ENCODE results near the gene FRYL.

Gene FRYL

DNA sequence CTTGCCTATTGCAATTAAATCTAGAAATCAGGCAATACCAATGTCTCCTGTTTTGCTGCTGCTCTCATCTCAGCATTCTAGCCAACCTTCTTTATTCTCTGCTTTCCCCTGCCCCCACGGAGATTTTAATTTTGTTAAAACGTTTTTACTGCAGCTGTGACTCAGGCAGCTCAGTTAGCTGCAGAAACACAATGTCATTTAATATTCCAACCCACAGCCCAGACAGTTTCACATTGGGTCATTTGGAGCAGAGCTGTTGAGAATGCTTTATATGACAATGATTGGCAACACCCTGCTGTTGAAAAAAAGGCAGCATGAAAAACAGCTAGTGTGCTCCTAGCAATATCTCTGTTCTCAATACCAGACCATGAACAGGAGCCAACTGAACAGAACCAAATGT is 309.5 kb downstream of the FRYL start:
- no peaks in the 10 kb centered on the region for H3K36me3 ChIP-seq (ENCODE audit: insufficient read depth, low read length)

GRCh38 chr4:48470137-48470536 is 309.9 kb downstream of the FRYL start:
- Histone ChIP-seq H3K79me2 (ENCODE audit: insufficient read depth, low read length) (no peaks in the 10 kb centered on the region), H3K27ac (ENCODE audit: low read depth, low read length, poor library complexity, severe bottlenecking) (no peak overlapping the region), H3K4me1 (ENCODE audit: insufficient read depth, low read length, severe bottlenecking) (no peaks in the 10 kb centered on the region), H3K9ac (ENCODE audit: low read length) (no peak overlapping the region), H3K9me3 (ENCODE audit: low read length) (no peaks in the 10 kb centered on the region), H3F3A (ENCODE audit: insufficient read depth, low read length) (no peaks in the 10 kb centered on the region), H3K36me3 (ENCODE audit: insufficient read depth, low read length) (no peaks in the 10 kb centered on the region), H3K4me3 (ENCODE audit: low read depth, low read length, poor library complexity, severe bottlenecking) (no peak overlapping the region), H2AFZ (ENCODE audit: low read length) (no peak overlapping the region), H3K4me2 (ENCODE audit: low read length) (no peak overlapping the region), H3K27me3 (ENCODE audit: insufficient read depth, low read length) (no peaks in the 10 kb centered on the region), H3K9me2 (ENCODE audit: low read depth, low read length) (no peaks in the 10 kb centered on the region), H4K20me1 (ENCODE audit: insufficient read depth, low read length) (no peaks in the 10 kb centered on the region)
- TF ChIP-seq EZH2 (IDR thresholded peaks at IDR 0.05; ENCODE audit: borderline replicate concordance, low read length) = no peak
- TF ChIP-seq, protein P1, sequence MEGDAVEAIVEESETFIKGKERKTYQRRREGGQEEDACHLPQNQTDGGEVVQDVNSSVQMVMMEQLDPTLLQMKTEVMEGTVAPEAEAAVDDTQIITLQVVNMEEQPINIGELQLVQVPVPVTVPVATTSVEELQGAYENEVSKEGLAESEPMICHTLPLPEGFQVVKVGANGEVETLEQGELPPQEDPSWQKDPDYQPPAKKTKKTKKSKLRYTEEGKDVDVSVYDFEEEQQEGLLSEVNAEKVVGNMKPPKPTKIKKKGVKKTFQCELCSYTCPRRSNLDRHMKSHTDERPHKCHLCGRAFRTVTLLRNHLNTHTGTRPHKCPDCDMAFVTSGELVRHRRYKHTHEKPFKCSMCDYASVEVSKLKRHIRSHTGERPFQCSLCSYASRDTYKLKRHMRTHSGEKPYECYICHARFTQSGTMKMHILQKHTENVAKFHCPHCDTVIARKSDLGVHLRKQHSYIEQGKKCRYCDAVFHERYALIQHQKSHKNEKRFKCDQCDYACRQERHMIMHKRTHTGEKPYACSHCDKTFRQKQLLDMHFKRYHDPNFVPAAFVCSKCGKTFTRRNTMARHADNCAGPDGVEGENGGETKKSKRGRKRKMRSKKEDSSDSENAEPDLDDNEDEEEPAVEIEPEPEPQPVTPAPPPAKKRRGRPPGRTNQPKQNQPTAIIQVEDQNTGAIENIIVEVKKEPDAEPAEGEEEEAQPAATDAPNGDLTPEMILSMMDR (IDR thresholded peaks at IDR 0.05; ENCODE audit: low read length) = no peak

More for the DNA sequence above, 309.5 kb downstream of the FRYL start:
- Histone ChIP-seq H4K20me1 (ENCODE audit: insufficient read depth, low read length) (no peaks in the 10 kb centered on the region), H3K9me3 (ENCODE audit: low read length) (no peaks in the 10 kb centered on the region), H3F3A (ENCODE audit: insufficient read depth, low read length) (no peaks in the 10 kb centered on the region), H3K79me2 (ENCODE audit: insufficient read depth, low read length) (no peaks in the 10 kb centered on the region), H3K4me2 (ENCODE audit: low read length) (no peak overlapping the region), H3K9ac (ENCODE audit: low read length) (no peak overlapping the region), H3K27ac (ENCODE audit: low read depth, low read length, poor library complexity, severe bottlenecking) (no peak overlapping the region), H3K27me3 (ENCODE audit: insufficient read depth, low read length) (no peaks in the 10 kb centered on the region), H3K4me1 (ENCODE audit: insufficient read depth, low read length, severe bottlenecking) (no peaks in the 10 kb centered on the region), H3K4me3 (ENCODE audit: low read depth, low read length, poor library complexity, severe bottlenecking) (no peak overlapping the region), H2AFZ (ENCODE audit: low read length) (no peak overlapping the region), H3K9me2 (ENCODE audit: low read depth, low read length) (no peaks in the 10 kb centered on the region)
- no peak for TF ChIP-seq EZH2 (IDR thresholded peaks at IDR 0.05; ENCODE audit: borderline replicate concordance, low read length)
- TF ChIP-seq, protein P1 (IDR thresholded peaks at IDR 0.05; ENCODE audit: low read length) = no peak

- Histone ChIP-seq H3K27me3 (ENCODE audit: insufficient read depth, low read length) (no peaks in the 10 kb centered on the region), H3K4me2 (ENCODE audit: low read length) (no peak overlapping the region), H3K36me3 (ENCODE audit: insufficient read depth, low read length) (no peaks in the 10 kb centered on the region), H4K20me1 (ENCODE audit: insufficient read depth, low read length) (no peaks in the 10 kb centered on the region), H3K4me1 (ENCODE audit: insufficient read depth, low read length, severe bottlenecking) (no peaks in the 10 kb centered on the region), H3K27ac (ENCODE audit: low read depth, low read length, poor library complexity, severe bottlenecking) (no peak overlapping the region), H3K9ac (ENCODE audit: low read length) (no peak overlapping the region), H2AFZ (ENCODE audit: low read length) (no peak overlapping the region), H3K79me2 (ENCODE audit: insufficient read depth, low read length) (no peaks in the 10 kb centered on the region), H3K9me2 (ENCODE audit: low read depth, low read length) (no peaks in the 10 kb centered on the region), H3K9me3 (ENCODE audit: low read length) (no peaks in the 10 kb centered on the region), H3F3A (ENCODE audit: insufficient read depth, low read length) (no peaks in the 10 kb centered on the region), H3K4me3 (ENCODE audit: low read depth, low read length, poor library complexity, severe bottlenecking) (no peak overlapping the region)
- TF ChIP-seq EZH2 (IDR thresholded peaks at IDR 0.05; ENCODE audit: borderline replicate concordance, low read length) = no peak
- TF ChIP-seq, protein P1 (IDR thresholded peaks at IDR 0.05; ENCODE audit: low read length) = no peak
Measured at GRCh38 chr4:48467891-48468290, 312.2 kb downstream of the FRYL start.

All from OCI-LY1 (cell line).